Coronary artery (tissue), 2 donors: ENCODE results near the gene PPP1CA.

Source experiments
- DNase-seq: peaks from one replicate; pipeline ENCODE4 v3.0.0-alpha.2; 2017; ENCODE audit warnings: low spot score
- H3K27ac ChIP-seq, 2 donors: fragments of 200-600 bp; sonication (generic); one replicate each; pipeline ENCODE4 v1.5.1; 2016 to 2019
- H3K4me3 ChIP-seq: fragments of 200-600 bp; sonication (generic); 2 replicates; pipeline ENCODE4 v1.5.1; 2016; ENCODE audit warnings: mild to moderate bottlenecking, moderate library complexity
- CTCF ChIP-seq: fragments of 200-600 bp; sonication (generic); IDR thresholded peaks from one replicate; pipeline ENCODE4 v1.5.1; 2019; ENCODE audit warnings: antibody characterized with exemption

Gene PPP1CA

GRCh38 chr11:67355023-67355793 lies 46.5 kb downstream of the PPP1CA start:
- TF ChIP-seq CTCF = no peak
- H3K27ac ChIP-seq = peak overlapping the region; percentile 95 to 96
- peak overlapping the region; percentile 81 for H3K4me3 ChIP-seq
- DNase-seq = peak; percentile 77

DNA sequence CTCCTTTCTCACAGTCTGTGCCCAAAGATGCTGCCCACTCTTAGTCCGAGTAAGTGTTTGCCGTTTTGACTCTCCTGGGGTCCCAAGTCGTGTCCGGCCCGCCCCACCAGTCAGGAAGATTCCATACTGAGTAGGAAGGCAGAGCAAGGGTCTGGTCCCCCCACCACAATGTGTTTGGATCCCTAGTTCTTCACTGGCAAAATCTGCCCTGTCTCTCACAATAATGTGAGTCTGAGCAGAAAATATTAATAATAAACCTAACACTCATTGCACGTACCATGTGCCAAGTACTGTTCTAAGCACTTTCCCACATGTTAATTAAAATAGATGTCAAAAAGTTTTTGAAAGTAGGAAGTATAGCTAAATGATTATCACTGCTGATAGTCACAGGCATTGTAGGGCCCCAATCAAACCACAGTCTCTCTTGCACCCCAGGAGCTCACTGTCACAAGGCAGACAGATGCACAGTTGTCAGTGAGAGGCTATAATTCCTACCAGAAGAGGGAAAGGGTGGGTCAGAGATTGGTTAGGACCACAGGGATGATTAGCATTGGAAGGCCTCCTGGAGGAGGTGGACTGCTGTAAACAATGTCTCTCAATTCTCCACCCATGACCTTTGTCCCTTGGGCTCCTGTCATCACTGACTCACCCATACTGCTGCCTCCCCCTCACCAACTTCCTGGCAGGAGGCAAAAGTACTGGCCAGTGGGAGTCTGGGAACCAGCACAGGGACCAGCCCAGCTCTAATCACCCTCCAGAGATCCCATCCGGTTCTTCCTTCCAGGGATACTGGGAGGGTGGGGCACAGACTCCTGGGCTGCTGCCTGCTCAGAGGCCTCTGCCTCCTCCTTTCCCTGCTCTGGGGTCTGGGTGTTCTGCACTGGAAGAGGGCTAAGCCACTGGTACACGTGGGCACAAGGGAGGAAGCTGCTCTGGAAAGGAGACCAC lies 47.3 kb downstream of the PPP1CA start:
- DNase-seq = peak; percentile 97
- TF ChIP-seq CTCF = no peak
- Histone ChIP-seq H3K4me3 (peak overlapping the region; percentile 81), H3K27ac (peak overlapping the region; percentile 95 to 96)

DNA sequence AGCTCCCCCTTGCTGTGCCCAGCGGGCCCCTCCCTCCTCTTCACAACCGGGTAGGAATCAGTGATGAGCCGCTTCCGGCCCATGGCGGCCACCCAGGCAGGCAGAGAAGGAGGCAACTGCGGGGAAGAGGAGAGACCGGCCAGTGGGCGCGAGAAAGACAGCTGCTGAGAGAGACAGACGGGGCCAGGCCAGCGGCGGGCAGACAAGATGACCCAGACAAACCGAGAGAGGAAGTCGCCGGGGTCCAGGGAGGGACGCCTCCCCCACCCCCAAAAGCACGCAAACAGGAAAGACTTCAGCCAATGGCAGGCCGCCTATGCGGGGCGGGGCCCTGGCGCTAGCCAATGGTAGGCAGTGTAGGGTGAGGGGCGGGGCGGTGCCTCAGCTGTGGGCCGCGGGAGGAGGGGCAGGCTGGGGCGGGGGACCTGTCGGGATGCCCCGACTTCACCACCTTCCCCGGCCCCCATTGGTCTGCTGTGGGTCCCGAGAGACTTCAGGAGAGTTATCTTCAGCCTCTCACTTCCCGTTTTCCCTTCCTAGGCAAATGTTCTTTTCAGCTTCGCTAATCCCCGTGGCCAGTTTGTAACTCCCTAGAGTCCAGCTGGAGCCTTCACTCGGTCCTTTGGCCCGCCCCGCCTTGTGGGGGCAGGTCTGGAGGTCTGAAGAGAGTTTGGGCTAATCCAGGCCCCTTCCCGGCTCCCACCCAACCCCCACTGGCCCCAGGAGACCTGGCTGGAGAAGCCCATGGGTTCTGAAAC lies 48.2 kb downstream of the PPP1CA start, which contains the start of gene POLD4:
Gene POLD4 (minus strand): TSS at position 230 of the 758 bp plus-strand sequence. CDS start 147 bp downstream, at position 83.
- Histone ChIP-seq H3K27ac (peak within 1 kb of the TSS; percentile 95 to 96), H3K4me3 (peak within 1 kb of the TSS; percentile 81)
- peak; percentile 99 for DNase-seq
- TF ChIP-seq CTCF = no peak

- peak; percentile 83 for DNase-seq
- no peak for TF ChIP-seq CTCF
- Histone ChIP-seq H3K4me3 (peak overlapping the region; percentile 81), H3K27ac (peak overlapping the region; percentile 95 to 96)
Observed at GRCh38 chr11:67352546-67353316, 48.9 kb downstream of the PPP1CA start.

GRCh38 chr11:67351275-67352005 lies 50.2 kb downstream of the PPP1CA start:
- Histone ChIP-seq H3K27ac (peak overlapping the region; percentile 95 to 96), H3K4me3 (peak overlapping the region; percentile 81)
- DNase-seq = peak; percentile 77
- TF ChIP-seq CTCF = peak; percentile 83
